GM21576 (cell line): ENCODE measurements around the gene RP2.

Source experiments
- ATAC-seq: cut with Tn5 transposase; IDR thresholded peaks from one replicate; pipeline ENCODE4 v1.9.1; 2021; ENCODE audit warnings: mild to moderate bottlenecking, moderate library complexity; ENCODE audit not compliant: unreplicated experiment

Gene RP2

GRCh38 chrX:46917622-46918021, 80.8 kb downstream of the RP2 start:
- ATAC-seq, result no peak

- ATAC-seq, result no peak
Observed at GRCh38 chrX:46918434-46918833, 81.6 kb downstream of the RP2 start.

- no peak for ATAC-seq
Observed at GRCh38 chrX:46920235-46920634, 83.4 kb downstream of the RP2 start.

- no peak for ATAC-seq
Observed at GRCh38 chrX:46922611-46923010, 85.8 kb downstream of the RP2 start.

GRCh38 chrX:46927718-46928117, 90.9 kb downstream of the RP2 start:
- ATAC-seq, result no peak

GRCh38 chrX:46929439-46930261, 92.8 kb downstream of the RP2 start:
- ATAC-seq, result no peak
